Daoy (cell line): ENCODE results near the gene HMGN5. TPM values are rescaled to one million over a fixed set of nuclear protein-coding genes. Genes with fewer than 3 reads are reported as not detected.

Experiments used
- DNase-seq: peaks from one replicate; pipeline ENCODE4 v3.0.0-alpha.2; 2015; ENCODE audit warnings: low read depth
- total RNA-seq: library from RNA; depleted of rRNA; stranded (reverse); fragments of >200 nt; shearing (Covaris generic); gene quantifications from 2 replicates; pipeline ENCODE4 v1.2.3, GENCODE V29; 2014; rRNA removed

Gene HMGN5
- total RNA-seq, 1 experiment from 2014 or later, result 0.74 TPM

DNA sequence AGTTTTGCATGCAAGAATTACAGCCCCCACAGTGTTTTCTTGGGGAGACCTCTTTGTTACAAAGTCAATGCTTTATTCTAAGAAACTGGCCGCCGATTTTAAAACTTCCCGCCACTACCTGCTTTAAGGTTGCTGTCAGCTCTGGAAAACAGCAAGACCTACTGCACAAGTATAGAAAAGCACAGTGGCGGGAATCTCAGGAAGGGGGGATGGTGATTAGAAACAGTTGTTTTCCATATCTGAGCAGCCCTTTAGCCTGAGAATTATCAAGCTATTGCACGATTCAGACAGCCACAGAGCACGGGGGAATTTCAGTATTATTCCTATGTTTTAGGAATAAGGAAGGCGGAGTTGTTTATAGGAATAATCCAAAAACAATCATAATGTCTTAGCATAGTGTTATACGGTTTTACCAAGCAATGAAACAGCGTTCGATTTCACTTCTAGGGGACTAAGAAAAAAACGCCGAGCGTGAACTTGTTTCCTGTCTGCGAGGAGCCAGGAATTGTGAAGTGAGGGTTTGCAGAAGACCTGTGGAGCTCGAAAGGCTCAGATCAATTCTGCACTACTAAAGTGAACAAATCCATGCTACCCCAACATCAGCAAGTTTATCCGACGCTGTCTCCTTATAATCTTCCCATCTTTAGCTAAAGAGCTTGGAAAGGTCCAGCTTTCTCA, 81.3 kb downstream of the HMGN5 start:
- DNase-seq, result no peak

DNA sequence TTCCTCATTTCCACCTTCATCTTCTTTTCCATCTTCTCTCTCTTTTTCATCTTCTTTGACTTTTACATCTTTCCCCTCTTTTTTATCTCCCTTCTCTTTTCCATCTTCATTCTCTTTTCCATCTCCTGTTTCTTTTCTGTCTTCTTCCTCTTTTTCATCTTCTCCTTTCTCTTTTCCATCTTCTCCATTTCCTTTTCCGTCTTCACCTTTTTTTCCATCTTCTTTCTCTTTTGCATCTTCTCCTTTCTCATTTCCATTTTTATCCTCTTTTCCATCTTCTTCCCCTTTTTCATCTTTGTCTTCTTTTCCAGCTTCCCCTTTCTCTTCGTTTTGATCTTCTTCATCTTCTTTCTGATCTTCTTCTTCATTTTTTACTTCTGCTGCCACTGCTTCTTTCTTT, 87.0 kb downstream of the HMGN5 start:
- DNase-seq, result no peak

DNA sequence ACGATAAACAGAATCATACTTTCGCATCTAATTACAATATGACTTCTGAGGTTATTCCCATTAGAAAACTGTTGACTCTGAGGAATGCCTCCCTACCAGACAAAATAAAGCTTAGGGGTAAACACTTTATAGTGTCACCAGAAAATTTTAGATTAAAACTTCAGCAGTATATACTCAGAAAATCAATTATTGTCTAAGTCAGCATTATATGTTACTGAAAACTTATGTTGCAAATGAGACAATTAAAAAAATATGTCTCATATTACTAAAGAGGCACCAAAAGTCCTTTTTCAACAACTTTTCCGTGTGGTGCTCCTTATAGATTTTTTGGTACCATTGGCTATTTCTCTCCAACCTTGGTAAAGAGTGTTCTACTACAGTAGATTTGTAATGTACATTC, 91.4 kb downstream of the HMGN5 start:
- no peak for DNase-seq

DNA sequence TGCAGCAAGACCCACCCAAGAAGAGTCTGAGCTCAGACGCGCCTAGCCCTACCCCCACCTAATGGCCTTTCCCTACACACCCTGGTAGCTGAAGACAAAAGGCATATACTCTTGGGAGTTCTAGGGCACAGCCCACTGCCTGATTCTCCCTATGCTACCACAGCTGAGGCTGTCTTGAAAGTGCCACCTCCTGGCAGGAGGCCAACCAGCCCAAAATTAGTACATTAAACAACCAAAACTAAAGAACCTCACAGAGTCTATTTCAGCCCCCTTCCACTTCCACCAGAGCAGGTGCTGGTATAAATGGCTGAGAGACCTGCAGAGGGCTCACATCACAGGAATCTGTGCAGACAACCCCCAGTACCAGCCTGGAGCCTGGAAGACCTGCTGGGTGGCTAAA, 119.1 kb downstream of the HMGN5 start:
- DNase-seq, result no peak

Other genes starting within 250 kb of the HMGN5 start
- 17.1 and 20.8 TPM in 2 replicates for gene SH3BGRL, start 189 bp upstream of the HMGN5 start, total RNA-seq